ENCODE data around the gene AATF. TPM values are rescaled to one million over a fixed set of nuclear protein-coding genes. Genes with fewer than 3 reads are reported as not detected.

Gene AATF
- total RNA-seq, 1 experiment from 2014 or later = 186 TPM

DNA sequence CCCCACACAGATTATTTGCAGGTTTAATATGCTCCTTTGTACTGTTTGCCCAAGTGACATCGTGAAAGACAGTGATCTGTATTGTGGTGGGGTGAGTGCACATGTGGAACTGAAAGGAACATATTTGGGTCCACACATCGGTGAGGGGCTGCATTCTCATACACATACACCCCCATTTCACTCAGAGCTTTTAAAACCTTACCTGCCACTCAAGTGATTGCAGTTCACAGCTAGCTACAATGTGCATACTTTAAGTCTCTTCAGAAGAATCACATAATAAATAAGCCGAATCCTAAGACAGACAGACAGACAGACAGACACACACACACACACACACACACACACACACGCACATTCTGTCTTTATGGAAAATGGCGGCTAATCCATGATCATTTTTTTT lies 102.6 kb downstream of the AATF start:
- Mint-ChIP-seq H3K4me3 (ENCODE audit: low read depth, unreplicated experiment) (no peak overlapping the region), H3K9me3 (ENCODE audit: low read depth, unreplicated experiment) (no peaks in the 10 kb centered on the region), H3K27ac (ENCODE audit: unreplicated experiment) (no peak overlapping the region), H3K27me3 (ENCODE audit: unreplicated experiment) (no peaks in the 10 kb centered on the region), H3K4me1 (ENCODE audit: low read depth, unreplicated experiment) (peaks cover 7% of the 10 kb centered on the region), H3K36me3 (ENCODE audit: insufficient read depth, unreplicated experiment) (peaks cover 15% of the 10 kb centered on the region)
- CTCF ChIA-PET = interaction anchor here (1.2 to 1.5 kb wide), 2 partner anchors 30 to 1932 kb away, joined by 3 to 5 read pairs; no protein-coding TSS in a partner anchor
- TF ChIP-seq, protein P1, sequence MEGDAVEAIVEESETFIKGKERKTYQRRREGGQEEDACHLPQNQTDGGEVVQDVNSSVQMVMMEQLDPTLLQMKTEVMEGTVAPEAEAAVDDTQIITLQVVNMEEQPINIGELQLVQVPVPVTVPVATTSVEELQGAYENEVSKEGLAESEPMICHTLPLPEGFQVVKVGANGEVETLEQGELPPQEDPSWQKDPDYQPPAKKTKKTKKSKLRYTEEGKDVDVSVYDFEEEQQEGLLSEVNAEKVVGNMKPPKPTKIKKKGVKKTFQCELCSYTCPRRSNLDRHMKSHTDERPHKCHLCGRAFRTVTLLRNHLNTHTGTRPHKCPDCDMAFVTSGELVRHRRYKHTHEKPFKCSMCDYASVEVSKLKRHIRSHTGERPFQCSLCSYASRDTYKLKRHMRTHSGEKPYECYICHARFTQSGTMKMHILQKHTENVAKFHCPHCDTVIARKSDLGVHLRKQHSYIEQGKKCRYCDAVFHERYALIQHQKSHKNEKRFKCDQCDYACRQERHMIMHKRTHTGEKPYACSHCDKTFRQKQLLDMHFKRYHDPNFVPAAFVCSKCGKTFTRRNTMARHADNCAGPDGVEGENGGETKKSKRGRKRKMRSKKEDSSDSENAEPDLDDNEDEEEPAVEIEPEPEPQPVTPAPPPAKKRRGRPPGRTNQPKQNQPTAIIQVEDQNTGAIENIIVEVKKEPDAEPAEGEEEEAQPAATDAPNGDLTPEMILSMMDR (IDR thresholded peaks at IDR 0.05; ENCODE audit: unreplicated experiment) = no peak
- no TSS peak for BruUV-seq (replicated peaks)
- intact Hi-C loops (cut with micrococcal nuclease; ENCODE audit: unreplicated experiment) = no loop called here
- DNase-seq = no peak

DNA sequence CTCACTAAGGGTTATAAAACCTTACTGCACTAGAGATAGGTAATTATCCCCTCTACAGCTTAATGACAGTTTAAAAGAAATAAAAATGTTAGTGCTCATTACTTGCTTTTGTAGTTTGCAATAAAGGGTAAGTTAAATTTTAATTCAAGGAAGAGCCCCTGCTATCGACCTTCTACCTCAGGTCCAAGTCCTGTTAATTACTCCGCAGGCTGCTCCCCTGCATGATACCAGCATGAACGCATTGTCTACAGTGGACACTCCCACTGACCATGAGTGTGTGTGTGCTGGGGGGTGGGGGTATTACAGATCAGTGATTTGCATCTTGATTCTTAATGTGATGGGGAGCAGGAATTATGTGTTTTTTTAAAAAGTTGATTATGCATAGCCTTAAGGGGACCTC lies 103.1 kb downstream of the AATF start:
- BruUV-seq (replicated peaks) = no TSS peak
- intact Hi-C loops (cut with micrococcal nuclease; ENCODE audit: unreplicated experiment) = no loop called here
- TF ChIP-seq, protein P1 (IDR thresholded peaks at IDR 0.05; ENCODE audit: unreplicated experiment) = no peak
- H3K36me3 Mint-ChIP-seq (ENCODE audit: insufficient read depth, unreplicated experiment) = peaks cover 16% of the 10 kb centered on the region
- DNase-seq = no peak
- no peaks in the 10 kb centered on the region for H3K9me3 Mint-ChIP-seq (ENCODE audit: low read depth, unreplicated experiment)
- CTCF ChIA-PET = interaction anchor here (1.2 to 1.5 kb wide), 2 partner anchors 30 to 1931 kb away, joined by 3 to 5 read pairs; no protein-coding TSS in a partner anchor
- no peak overlapping the region for H3K4me3 Mint-ChIP-seq (ENCODE audit: low read depth, unreplicated experiment)
- H3K27me3 Mint-ChIP-seq (ENCODE audit: unreplicated experiment) = no peaks in the 10 kb centered on the region
- H3K4me1 Mint-ChIP-seq (ENCODE audit: low read depth, unreplicated experiment) = peaks cover 7% of the 10 kb centered on the region
- no peak overlapping the region for H3K27ac Mint-ChIP-seq (ENCODE audit: unreplicated experiment)

DNA sequence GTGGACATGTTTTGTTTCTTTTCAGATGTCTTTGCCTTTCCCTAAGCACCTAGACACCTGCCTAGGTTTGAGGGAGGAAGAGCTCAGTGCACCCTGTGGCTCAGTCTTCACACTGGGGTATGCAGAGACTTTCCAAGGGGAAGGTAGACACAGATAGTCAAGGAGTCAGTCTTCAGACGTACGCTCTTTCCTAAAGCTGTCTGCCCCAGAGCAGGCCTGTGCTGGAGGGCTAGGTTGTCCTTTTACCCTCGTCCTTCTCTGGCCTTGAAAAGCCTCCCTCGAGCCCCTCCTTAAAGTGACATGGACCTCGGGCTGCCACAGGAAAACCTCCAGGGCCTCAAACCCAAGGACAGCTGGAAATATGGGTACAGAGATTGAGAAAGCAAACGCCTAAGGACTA lies 103.7 kb downstream of the AATF start:
- no peaks in the 10 kb centered on the region for H3K9me3 Mint-ChIP-seq (ENCODE audit: low read depth, unreplicated experiment)
- CTCF ChIA-PET = no interaction called here
- TF ChIP-seq, protein P1 (IDR thresholded peaks at IDR 0.05; ENCODE audit: unreplicated experiment) = no peak
- H3K4me1 Mint-ChIP-seq (ENCODE audit: low read depth, unreplicated experiment) = peaks cover 7% of the 10 kb centered on the region
- intact Hi-C loops (cut with micrococcal nuclease; ENCODE audit: unreplicated experiment) = no loop called here
- H3K36me3 Mint-ChIP-seq (ENCODE audit: insufficient read depth, unreplicated experiment) = peaks cover 21% of the 10 kb centered on the region
- H3K27ac Mint-ChIP-seq (ENCODE audit: unreplicated experiment) = no peak overlapping the region
- no TSS peak for BruUV-seq (replicated peaks)
- no peaks in the 10 kb centered on the region for H3K27me3 Mint-ChIP-seq (ENCODE audit: unreplicated experiment)
- DNase-seq = no peak
- no peak overlapping the region for H3K4me3 Mint-ChIP-seq (ENCODE audit: low read depth, unreplicated experiment)

DNA sequence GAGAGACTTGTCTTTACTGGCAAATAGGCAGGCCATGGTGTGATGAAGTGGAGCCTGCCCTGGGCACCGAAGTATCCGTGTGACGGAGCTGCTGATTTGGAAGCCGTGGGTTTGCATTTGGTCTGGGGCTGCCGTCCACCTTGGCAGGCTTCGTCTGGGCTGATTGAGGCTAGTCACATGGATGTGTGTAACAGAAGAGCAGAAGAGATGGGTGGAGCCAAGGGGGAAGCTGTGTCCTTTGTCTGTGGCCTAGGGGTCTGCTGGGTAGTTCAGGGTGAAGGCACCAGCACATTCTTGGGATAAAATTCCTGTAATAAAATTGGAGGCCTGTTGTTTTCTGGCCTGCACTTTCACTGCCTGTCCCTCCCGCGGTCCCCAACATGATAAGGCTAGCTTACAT lies 106.1 kb downstream of the AATF start:
- H3K36me3 Mint-ChIP-seq (ENCODE audit: insufficient read depth, unreplicated experiment) = peaks cover 23% of the 10 kb centered on the region
- H3K4me3 Mint-ChIP-seq (ENCODE audit: low read depth, unreplicated experiment) = no peak overlapping the region
- no peaks in the 10 kb centered on the region for H3K9me3 Mint-ChIP-seq (ENCODE audit: low read depth, unreplicated experiment)
- no peak for DNase-seq
- no peaks in the 10 kb centered on the region for H3K4me1 Mint-ChIP-seq (ENCODE audit: low read depth, unreplicated experiment)
- intact Hi-C loops (cut with micrococcal nuclease; ENCODE audit: unreplicated experiment) = no loop called here
- TF ChIP-seq, protein P1 (IDR thresholded peaks at IDR 0.05; ENCODE audit: unreplicated experiment) = no peak
- BruUV-seq (replicated peaks) = no TSS peak
- H3K27ac Mint-ChIP-seq (ENCODE audit: unreplicated experiment) = no peak overlapping the region
- CTCF ChIA-PET = interaction anchor here (1.0 to 2.2 kb wide), 2 partner anchors 13 to 1928 kb away, joined by 3 to 8 read pairs; no protein-coding TSS in a partner anchor
- no peaks in the 10 kb centered on the region for H3K27me3 Mint-ChIP-seq (ENCODE audit: unreplicated experiment)

All from Calu3 (cell line).